ENCODE measurements around the gene NID2.

Gene NID2

GRCh38 chr14:51957950-51958349 lies 110.9 kb downstream of the NID2 start:
- no peak for DNase-seq (ENCODE audit: low spot score)
